ENCODE results near the gene MTG1.
"Not testable (repeated sequence)": the region's sequence is repeated elsewhere in the genome, so short reads cannot be mapped to it uniquely, and the experiment has no call there.

MTG1 gene

DNA sequence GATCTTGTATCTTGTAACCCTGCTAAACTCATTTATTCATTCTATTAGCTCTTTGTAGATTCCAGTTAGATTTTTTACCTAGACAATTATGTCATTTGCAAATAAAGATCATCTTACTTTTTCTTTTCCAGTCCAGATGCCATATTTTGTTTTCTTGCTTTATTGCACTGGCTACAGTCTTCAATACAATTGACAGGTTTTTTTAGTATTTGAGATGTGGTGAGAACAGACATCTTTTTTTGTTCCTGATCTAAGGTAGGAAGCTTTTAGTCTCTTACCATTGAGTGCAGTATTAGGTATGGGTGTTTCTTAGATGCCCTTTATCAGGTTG lies 18.4 kb downstream of the MTG1 start:
- H3K27me3 ChIP-seq (ENCODE audit: insufficient read depth, low read length, poor library complexity, severe bottlenecking), result no peaks in the 10 kb centered on the region
- H3K9me2 ChIP-seq (replicated peaks; ENCODE audit: low read depth, low read length), result no peaks in the 10 kb centered on the region
- H3K4me3 ChIP-seq (ENCODE audit: low read length, poor library complexity, severe bottlenecking), result no peak overlapping the region
- TF ChIP-seq CTCF (conservative IDR thresholded peaks at IDR 0.05; ENCODE audit: low read length) (no peak), EZH2phosphoT487 (IDR thresholded peaks at IDR 0.05; ENCODE audit: borderline replicate concordance) (no peak)
- H3K4me1 ChIP-seq (ENCODE audit: insufficient read depth, low read length, poor library complexity, severe bottlenecking), result no peaks in the 10 kb centered on the region
- H3F3A ChIP-seq (ENCODE audit: low read depth), result no peaks in the 10 kb centered on the region
- H4K20me1 ChIP-seq (ENCODE audit: insufficient read depth, low read length, poor library complexity, severe bottlenecking), result no peaks in the 10 kb centered on the region
- H3K36me3 ChIP-seq (ENCODE audit: insufficient read depth, low read length), result peaks cover 58% of the 10 kb centered on the region
- no peak overlapping the region for H3K4me2 ChIP-seq (ENCODE audit: low read depth, low read length, poor library complexity, severe bottlenecking)
- peaks cover 33% of the 10 kb centered on the region for H3K79me2 ChIP-seq (ENCODE audit: insufficient read depth, low read length)
- H3K9ac ChIP-seq (ENCODE audit: low read depth, low read length, poor library complexity, severe bottlenecking), result no peak overlapping the region
- no peak overlapping the region for H2AFZ ChIP-seq (ENCODE audit: low read length)
- peaks cover 28% of the 10 kb centered on the region for H3K9me3 ChIP-seq (ENCODE audit: insufficient read depth, low read depth, low read length)

GRCh38 chr10:133414401-133414800 lies 20.4 kb downstream of the MTG1 start:
- H2AFZ ChIP-seq (ENCODE audit: low read length); H3K27me3 ChIP-seq (ENCODE audit: insufficient read depth, low read length, poor library complexity, severe bottlenecking); H3F3A ChIP-seq (ENCODE audit: low read depth); H3K4me3 ChIP-seq (ENCODE audit: low read length, poor library complexity, severe bottlenecking); H3K9me2 ChIP-seq (replicated peaks; ENCODE audit: low read depth, low read length); H3K4me1 ChIP-seq (ENCODE audit: insufficient read depth, low read length, poor library complexity, severe bottlenecking); H3K9ac ChIP-seq (ENCODE audit: low read depth, low read length, poor library complexity, severe bottlenecking); H3K4me2 ChIP-seq (ENCODE audit: low read depth, low read length, poor library complexity, severe bottlenecking); H4K20me1 ChIP-seq (ENCODE audit: insufficient read depth, low read length, poor library complexity, severe bottlenecking): not testable (repeated sequence)
- Histone ChIP-seq H3K9me3 (ENCODE audit: insufficient read depth, low read depth, low read length) (peaks cover 28% of the 10 kb centered on the region), H3K36me3 (ENCODE audit: insufficient read depth, low read length) (peaks cover 52% of the 10 kb centered on the region), H3K79me2 (ENCODE audit: insufficient read depth, low read length) (peaks cover 16% of the 10 kb centered on the region; the same call in 1 of the 2 replicates)

DNA sequence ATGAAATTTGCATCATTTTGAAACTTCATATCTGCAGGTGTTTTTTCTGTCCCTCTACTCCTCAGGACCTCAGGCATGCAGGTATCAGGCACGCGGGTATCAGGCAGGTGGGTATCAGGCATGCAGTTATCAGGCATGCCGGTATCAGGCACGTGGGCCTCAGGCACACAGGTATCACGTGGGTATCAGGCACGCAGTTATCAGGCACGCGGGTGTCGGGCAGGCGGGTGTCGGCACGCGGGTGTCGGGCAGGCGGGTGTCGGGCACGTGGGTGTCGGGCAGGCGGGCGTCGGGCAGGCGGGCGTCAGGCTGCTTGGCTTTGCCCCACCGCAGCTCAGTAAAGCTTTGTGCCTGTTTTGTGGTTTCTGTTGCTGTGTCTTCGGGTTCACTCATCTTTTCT lies 21.8 kb downstream of the MTG1 start:
- no peak overlapping the region for H3K4me2 ChIP-seq (ENCODE audit: low read depth, low read length, poor library complexity, severe bottlenecking)

More for the DNA sequence above, 21.8 kb downstream of the MTG1 start:
- Histone ChIP-seq H3K9me2 (replicated peaks; ENCODE audit: low read depth, low read length) (no peaks in the 10 kb centered on the region), H3K4me3 (ENCODE audit: low read length, poor library complexity, severe bottlenecking) (no peak overlapping the region), H3F3A (ENCODE audit: low read depth) (no peaks in the 10 kb centered on the region), H3K36me3 (ENCODE audit: insufficient read depth, low read length) (peaks cover 43% of the 10 kb centered on the region), H3K9ac (ENCODE audit: low read depth, low read length, poor library complexity, severe bottlenecking) (no peak overlapping the region), H3K4me1 (ENCODE audit: insufficient read depth, low read length, poor library complexity, severe bottlenecking) (no peaks in the 10 kb centered on the region), H3K9me3 (ENCODE audit: insufficient read depth, low read depth, low read length) (peaks cover 22% of the 10 kb centered on the region), H3K79me2 (ENCODE audit: insufficient read depth, low read length) (peaks cover 10% of the 10 kb centered on the region; the same call in 1 of the 2 replicates), H4K20me1 (ENCODE audit: insufficient read depth, low read length, poor library complexity, severe bottlenecking) (no peaks in the 10 kb centered on the region), H2AFZ (ENCODE audit: low read length) (no peak overlapping the region), H3K27me3 (ENCODE audit: insufficient read depth, low read length, poor library complexity, severe bottlenecking) (no peaks in the 10 kb centered on the region)
- no peak for TF ChIP-seq EZH2phosphoT487 (IDR thresholded peaks at IDR 0.05; ENCODE audit: borderline replicate concordance)
- TF ChIP-seq CTCF (conservative IDR thresholded peaks at IDR 0.05; ENCODE audit: low read length), result no peak

Data from Loucy (cell line).